T47D (cell line): ENCODE data around the gene TMCC3.
"Not testable (repeated sequence)": the region's sequence is repeated elsewhere in the genome, so short reads cannot be mapped to it uniquely, and the experiment has no call there.

ENCODE experiments used
- DNase-seq, 2 experiments: peaks; one replicate each; pipeline versions ENCODE4 v3.0.0 to v3.0.0-alpha.2; 2011 to 2012; ENCODE audit warnings: low read depth in 1 of 2, low spot score in 1 of 2
- JUND ChIP-seq: IDR thresholded peaks from 2 replicates; pipeline ENCODE4 v1.6.1; 2012; ENCODE audit warnings: low read depth
- in situ Hi-C: cut with HindIII; loops from 2 replicates; pipeline ENCODE4 v1.10.0; 2016; ENCODE audit warnings: low sequenced_read_pairs, low pct_unique_long_range_greater_than_20kb

TMCC3 gene

DNA sequence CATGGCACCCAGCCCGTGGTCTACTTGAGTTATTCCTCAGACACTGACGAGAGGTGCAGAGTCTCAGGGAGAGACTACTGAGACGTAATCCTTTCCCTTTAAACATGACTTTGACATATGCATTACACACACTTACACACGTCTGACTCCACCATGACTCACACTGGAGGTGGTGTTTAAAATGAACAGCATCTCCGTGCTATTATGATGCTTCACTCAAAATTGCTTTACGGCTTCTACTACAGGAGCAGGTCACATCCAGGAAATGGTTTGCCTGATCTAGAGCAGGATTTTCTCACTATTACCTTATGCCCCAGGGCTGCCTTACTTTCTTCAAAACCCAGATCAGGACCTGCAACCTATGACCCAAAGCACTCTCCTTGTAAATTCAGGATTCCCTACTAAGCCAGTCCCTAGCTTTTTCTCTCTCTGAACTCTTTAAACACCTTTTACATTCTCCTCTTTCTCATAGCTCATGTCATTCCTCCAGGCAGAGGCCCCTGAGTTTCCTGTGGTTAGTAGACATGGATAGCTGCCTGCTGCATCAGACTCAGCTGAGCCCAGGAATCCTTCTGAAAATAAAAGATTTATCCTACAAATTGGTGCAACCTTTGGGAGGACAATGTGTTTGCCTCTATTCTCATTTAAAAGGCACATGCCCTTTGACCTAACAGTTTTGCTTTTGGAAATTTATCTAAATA lies 31.2 kb downstream of the TMCC3 start:
- DNase-seq: no peak
- TF ChIP-seq JUND: no peak
- in situ Hi-C loops: no loop called here

DNA sequence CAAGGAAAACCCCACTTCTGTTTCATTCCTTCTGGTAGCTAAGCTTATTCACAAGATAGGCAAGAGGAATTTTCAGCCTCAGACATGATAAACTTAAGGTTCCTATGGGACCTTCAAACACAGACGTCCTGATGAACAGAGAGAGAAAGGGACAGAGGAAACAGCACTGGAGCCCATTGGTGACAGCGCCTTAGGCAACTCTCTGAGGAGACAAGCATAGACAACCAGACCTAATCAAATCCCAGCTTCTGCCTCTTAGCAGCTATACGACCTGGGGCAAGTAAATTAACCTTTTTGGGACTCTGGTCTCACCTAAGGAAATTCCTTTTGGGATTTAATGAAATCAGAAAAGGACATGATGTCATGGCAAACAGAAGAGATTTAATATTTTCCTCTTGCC lies 33.3 kb downstream of the TMCC3 start:
- in situ Hi-C loops: no loop called here
- TF ChIP-seq JUND: no peak
- DNase-seq: no peak

DNA sequence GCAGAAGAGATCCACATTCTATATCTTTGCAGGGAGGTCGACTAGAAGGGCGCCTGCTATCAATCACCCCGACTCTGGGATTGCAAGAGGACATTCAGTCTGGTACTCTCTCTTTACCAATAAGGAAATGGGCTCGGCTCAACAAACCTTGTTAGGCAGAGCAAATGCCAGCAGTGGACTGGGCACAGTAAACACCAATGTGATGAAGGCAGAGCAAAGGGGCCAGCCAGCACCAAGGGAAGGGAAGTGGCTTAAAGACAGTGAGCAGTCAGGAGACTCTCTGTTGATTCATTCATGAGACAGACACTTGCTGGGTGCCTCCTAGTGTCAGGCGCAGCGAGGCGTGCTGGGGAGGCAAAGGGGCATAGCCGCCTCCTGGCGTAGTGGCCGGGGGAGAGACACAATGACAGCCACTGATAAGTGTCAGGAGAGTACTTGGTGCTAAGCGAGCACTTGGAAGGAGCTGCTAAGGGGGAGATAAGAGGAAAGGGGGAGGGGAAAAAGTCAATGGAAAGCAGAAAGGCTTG lies 34.1 kb downstream of the TMCC3 start:
- no peak for DNase-seq
- no peak for TF ChIP-seq JUND
- in situ Hi-C loops: no loop called here

DNA sequence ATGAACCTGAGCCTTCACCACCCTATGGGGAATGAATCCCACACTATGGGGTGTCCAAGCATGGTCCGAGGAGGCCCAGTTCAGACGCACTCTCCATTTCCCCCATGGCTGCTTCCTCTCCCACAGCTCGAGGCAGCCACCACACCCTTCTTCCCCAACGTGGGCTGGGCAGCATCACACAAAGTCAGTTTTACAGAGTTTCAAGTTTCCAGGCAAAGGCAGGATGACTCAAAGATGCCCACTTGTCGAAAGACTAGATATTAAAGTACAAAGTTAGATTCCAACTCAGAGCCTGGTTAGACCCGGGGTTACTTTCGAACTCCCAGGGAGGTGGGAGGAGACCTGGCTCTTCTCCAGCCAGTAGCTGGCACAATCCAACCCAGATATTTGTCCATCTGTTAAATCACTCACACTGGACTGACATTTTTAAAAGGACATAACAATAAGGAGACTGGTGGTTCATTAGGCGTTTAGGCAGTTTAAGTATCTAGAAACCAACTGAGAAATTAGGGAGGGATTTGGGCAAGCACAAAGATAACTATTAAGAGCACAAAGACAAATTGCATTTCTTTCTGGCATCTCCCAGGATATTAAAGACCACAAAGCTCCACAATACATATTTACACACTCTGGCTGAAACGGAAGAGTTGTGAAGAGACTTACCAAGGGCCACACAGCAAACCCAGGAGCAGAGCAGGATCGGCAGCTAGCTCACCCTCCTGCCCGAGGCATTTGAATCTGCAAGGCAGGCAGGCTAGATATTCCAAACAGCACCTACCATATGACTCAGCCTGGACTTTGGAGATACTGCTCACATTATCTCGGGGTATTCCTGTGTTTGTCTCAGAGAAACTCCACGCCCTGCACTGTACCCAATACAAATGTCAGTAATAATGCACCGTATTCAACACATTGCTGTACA lies 34.8 kb downstream of the TMCC3 start:
- no peak for TF ChIP-seq JUND
- peak in 1 of 2 experiments; percentile 38 for DNase-seq
- in situ Hi-C loops: no loop called here

DNA sequence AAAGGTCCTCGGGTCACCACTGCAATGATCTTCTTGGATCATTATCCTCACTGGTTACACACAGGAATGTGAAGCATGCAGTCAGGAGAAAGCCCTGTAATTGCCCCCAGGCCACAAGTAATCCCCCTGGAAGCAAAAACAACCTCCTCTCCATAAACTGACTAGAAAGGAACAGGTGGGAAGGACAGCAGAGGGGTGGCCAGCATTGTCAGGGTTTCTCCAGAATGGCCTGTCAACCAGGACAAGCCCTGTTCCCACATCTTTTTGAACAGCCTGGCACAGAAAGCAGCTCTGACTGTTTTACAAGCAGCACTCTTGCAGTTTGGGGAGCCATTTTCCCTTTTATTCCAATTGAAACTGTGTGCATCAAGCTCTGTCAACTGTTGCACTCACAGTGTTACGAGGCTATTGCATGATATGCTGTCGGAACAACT lies 36.1 kb downstream of the TMCC3 start:
- in situ Hi-C loops: no loop called here
- no peak for TF ChIP-seq JUND
- peak in 1 of 2 experiments; percentile 54 for DNase-seq

DNA sequence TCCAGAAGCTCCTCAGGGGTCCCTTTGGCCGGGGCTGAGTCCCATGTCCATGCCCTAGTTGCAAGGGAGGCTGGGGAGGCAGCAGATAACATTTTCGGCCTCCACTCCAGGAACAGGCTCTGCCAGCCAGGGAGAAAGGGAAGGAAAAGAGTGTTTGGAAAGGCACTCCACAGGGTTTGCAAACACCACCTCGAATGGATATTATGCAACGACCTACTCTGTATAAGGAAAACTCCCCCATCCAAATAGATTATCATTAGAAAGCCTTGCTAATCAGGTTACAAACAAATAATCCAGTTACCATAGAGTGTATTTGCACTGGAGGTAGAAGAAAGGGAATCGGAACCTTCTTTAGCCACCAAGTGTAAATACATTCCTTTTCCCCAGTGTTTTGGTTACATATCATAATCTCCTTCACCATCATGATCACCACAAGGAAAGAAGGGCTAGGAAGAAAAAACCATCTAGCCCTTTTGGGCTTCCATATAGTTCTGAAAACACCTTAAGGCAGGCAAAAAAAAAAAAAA lies 40.4 kb downstream of the TMCC3 start:
- in situ Hi-C loops: no loop called here
- DNase-seq: peak in 1 of 2 experiments; percentile 29
- TF ChIP-seq JUND: no peak

DNA sequence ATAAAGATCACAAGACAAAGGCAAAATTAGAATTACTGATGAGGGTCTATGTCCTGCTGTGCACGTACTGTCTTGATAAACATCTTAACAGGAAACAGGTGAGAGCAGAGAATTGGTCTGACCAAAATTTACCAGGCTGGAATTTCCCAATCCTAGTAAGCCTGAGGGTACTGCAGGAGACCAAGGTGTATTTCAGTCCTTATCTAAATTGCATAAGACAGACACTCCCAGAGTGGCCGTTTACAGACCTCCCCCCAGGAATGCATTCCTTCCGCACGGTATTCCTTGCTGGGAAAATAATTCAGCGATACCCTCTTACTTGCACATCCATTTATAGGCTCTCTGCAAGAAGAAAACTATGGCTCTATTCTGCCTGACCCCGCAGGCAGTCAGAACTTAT lies 43.5 kb downstream of the TMCC3 start:
- in situ Hi-C loops, DNase-seq: not testable (repeated sequence)

DNA sequence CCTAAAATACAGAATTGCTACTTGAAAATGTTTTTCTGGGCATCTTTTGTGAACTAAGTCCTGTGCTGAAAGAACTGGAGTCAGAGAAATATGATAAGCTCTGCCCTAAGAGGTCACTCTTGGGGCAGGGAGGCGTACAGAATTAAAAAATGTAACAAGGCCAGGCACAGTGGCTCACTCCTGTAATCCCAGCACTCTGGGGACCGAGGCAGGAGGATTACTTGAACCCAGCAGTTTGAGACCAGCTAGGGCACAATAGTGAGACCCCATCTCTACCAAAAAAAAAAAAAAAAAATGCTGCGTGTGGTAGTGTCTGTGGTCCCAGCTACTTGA lies 46.0 kb downstream of the TMCC3 start:
- in situ Hi-C loops: no loop called here
- no peak for TF ChIP-seq JUND
- DNase-seq: no peak

DNA sequence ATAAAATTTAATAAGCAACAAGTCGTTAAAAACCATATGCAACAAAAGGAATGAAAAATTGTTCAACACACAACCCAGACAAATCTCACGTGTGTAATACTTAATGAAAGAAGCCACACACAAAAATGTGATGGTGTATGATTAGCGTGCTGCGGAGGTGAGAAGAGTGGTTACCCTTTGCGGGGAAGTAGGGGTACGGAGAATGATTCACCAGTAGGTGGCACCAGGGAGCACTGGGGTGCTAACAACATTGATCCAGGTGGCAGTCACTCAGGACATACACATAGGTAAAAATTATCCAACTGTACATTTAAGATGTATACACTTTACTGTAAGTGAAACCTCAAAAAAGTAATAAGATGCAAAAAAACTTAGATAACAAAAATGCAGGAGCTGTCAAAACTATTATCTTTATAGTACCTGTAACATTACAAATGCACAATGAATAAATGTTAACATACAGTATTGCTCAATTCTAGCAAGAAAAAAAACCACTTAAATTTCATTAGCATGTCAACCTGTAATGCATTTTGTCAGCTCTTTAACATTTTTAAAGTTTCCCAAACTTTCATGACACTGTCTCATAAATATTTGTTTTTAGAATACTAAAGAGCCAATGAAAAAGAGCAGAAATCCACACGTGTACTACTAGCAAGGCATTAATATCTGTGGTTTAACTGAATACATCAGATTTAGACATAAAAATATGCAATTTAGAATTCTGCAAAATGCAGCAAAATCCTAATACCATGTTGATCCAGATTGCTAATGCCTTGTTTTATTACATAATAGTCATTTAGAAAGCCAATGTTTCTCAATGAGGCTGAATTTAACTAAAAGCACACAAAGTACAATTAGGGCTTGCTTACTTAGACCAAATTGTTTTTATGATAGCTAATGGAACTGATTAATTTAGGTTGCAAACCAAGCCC lies 46.7 kb downstream of the TMCC3 start:
- peak; percentile 61 to 71 for DNase-seq
- in situ Hi-C loops: no loop called here
- no peak for TF ChIP-seq JUND

DNA sequence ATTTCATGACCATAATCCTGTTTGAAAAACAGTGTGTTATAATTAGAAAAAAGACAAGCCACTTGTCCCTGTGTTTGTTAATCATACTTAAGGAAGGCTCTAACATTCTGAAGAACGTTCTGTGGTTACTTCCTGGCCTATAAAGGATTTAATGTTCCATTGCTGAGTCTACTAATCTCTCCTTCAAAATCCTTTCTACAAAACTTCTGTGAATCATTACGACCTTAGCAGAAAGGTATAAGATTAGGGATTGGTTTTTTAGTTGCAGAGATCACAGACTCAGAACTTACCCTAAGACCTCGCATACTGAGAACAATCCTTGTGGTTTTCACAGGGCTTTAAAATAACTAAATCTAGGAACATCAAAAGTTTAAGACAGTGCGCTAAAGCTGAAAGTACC lies 48.3 kb downstream of the TMCC3 start:
- no peak for TF ChIP-seq JUND
- in situ Hi-C loops: no loop called here
- no peak for DNase-seq

DNA sequence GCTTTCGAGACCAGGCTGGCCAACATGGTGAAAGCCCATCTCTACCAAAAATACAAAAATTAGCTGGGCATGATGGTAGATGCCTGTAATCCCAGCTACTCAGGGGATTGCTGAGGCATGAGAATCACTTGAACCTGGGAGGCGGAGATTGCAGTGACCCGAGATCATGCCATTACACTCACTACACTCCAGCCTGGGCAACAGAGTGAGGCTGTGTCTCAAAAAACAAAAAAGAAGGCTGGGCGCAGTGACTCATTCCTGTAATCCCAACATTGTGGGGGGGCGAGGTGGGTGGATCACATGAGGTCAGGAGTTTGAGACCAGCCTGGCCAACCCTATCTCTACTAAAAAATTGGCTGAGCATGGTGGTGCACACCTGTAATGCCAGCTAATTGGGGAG lies 49.0 kb downstream of the TMCC3 start:
- DNase-seq, in situ Hi-C loops: not testable (repeated sequence)

DNA sequence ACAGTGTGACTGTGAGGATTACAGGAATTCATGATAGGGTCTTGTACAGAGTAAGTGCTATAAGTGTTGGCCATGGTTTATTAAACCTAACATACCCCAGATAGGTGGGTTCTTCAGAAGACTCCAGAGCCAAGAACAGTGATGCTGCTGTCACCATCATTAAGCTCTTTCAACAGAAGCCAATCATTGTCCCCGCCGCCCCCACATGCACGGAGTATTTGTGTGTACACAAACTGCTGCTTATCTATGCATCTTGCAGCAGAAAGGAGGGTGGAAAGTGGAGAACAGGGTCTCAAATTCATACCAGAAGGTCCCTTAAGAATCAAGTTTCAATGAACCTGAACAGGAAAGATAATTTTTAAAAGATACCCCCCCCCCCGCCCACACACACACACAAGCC lies 51.2 kb downstream of the TMCC3 start:
- no peak for DNase-seq
- TF ChIP-seq JUND: no peak
- in situ Hi-C loops: no loop called here
